Activated gamma-delta T cell (primary cell): ENCODE measurements around the gene TMEM201.

Experiments
- DNase-seq: peaks from one replicate; lab custom pipeline; 2025; lab: John Stamatoyannopoulos, UW

The TMEM201 gene

DNA sequence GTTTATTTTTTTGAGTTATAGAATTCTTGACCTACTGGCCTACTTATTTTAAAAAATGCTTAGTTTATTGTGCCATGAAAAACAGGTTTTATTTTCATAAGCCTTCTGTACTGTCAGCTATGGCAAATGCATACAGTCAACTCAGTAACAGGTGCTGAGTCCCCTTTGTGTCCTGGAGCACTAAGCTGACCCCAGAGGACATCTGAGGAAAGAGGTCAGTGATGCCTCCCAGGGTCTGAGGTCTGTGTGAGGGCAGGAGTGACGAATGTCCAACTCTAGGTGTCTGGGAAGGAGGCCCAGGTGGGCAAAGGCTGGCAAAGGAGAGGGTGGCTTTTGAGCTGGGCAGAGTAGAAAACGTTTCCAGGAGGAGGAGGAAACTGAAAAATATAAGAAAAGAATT, 7.8 kb upstream of the TMEM201 start:
- DNase-seq: no peak

DNA sequence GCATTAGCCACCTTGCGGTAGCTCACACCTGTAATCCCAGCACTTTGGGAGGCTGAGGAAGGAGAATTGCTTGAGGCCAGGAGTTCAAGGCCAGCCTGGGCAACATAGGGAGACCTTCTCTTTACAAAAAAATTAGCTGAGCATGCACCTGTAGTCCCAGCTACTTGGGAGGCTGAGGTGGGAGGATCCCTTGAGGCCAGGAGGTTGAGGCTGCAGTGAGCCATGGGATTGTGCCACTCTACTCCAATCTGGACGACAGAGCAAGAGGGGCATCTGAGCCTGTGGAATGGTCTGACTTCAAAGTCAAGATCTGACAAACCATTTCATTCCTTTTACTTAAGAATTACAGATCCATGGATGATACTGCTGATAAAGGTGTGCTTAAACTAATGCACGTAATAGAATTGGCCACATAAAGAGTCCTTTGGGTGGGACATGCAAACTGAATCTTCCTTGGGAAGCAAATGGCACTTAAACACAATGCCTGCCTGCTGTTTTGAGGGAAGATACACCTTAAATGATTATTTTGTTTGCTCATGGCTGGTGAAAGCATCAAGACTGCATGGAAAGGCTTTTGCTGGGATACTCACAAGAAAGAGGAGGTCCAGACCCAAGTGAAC, 2.5 kb upstream of the TMEM201 start:
- no peak for DNase-seq

DNA sequence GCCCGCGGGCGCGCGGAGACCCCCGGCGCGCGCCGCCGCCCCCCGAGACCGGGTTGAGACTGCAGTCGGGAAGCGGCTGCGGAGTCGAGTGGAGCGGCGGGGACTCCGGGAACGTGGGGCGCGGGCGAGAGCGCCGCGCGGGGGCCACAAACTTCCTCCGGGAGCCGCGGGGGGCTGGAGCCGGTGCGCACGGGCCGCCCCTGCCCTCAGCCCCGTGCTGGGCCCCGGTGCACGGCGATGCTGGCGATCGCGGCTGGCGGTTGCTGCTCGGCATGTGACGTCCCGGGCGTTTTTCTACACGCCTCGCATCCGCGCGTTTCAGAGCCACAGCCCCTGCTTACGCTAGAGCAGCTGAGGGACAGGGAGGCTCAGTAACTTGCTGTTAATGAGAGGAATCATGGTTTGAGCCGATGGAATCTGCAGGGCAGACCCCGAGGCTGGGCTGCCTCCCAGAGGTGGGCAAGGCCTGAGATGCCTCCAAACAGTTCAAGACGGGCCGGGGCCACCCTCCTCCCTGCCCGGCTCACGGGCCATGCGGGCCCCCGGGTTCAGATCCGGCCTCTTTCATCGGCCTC, 520 bp downstream of the TMEM201 start:
- no peak for DNase-seq

DNA sequence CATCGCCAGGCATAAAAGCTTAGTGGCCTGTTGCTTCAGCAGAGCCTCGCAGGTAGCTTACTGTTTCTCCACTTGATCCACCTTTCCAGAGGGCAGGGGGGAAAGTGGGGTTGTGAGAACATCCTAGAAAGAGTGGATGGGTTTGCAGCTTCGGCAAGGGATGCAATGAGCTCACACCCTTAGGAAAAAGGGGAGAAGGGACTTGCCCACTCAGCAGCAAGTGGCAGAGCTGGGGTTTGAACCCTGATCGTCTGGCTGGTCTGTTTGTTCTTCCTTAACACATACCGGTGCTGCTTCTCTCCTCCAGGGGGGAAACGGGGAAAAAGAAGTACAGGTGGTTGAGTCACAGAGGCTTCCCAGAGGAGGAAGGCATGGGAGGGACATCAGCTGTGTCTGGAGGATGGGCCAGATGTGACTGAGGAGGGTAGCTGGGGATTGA, 1.0 kb downstream of the TMEM201 start:
- DNase-seq: no peak

DNA sequence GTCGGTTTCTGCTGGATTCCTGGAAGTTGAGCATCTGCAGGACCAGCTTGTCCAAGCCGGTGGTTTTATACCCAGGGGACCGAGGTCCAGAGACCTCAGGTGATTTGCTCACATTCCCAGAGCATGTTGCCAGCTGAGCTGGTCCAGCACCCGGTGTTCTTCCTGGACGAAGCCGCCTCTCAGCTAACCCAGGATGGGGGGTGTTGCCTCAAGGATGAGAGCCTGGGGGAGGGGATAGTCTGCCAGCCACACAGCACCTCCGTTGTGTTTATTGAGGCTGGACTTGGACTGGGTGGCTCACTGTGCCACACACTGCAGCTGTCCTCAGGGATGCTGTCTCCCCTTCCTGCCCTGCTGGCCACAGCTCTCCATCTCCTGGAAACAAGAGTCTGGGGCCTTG, 1.5 kb downstream of the TMEM201 start:
- DNase-seq: no peak

DNA sequence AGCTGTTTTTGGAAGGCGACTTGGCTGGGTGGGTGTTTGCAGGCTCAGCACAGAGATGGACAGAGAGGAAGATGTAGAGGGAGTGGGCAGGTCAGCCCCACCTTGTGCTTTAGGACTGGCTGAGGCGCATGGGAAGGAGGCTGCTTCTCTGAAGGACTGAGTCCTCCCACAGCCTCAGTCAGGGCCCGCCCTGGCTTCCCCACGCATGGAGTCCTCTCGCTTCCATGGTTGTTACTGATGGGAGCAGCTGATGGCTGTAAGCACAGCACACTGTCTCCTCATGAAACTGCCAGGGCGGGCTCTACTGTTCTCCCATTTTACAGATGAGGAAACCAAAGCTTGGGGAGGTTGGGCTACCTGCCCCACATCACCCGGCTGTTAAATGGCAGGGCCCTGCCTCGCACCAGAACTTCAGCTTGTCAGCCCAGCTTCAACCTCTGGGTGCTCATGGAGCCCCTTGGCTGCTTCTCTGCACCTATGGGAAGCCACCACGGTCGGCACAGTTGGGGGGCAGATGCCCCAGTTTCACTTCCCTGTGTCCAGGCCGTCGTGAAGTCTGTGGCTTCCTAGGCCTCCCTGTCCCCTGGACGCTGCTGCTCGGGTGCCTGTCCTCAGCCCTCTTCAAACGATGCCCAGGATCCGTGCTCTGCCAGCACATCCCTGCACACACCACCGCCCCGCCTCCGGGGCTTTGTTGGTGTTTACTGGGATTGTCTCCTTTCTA, 2.4 kb downstream of the TMEM201 start:
- DNase-seq: no peak

DNA sequence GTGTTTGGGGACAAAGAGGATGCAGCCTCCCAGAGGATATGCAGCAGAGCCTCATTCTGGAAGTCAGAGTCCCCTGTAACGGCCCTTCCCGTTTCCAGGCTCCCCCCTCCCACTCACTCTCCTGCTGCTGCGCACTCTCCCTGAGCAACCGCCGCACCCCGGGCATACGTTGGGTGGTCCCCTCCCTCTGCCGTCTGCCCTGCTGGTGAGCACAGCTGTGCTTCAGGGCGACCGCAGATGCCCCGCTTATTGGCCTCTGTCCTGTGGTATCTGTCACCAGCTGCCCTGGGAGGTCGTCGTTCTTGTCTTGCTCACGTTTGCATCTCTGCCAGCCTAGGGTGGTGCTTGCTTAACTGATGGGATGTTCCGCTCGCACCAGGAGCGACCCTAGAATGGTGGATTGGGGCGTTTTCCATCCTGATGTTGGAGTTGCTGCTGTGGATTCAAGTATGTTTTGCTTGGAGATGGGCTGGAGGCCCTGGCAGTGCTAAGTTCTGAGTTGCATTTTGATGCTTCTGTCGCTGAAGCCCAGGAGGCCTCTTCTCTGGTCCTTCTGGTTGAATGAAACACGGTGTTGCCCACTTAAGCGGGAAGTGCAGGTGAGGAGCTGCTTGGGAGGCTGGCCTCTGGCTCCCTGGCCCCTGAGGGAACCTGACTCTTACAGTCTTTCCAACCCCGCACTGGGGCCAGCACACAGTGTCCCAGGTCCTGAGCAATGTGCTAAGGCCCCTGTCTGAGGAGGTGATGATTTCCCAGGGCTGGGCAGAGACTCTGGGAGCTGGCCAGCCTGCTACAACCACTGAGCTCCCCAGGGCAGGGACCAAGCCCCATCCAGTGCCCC, 3.2 kb downstream of the TMEM201 start:
- DNase-seq: no peak

DNA sequence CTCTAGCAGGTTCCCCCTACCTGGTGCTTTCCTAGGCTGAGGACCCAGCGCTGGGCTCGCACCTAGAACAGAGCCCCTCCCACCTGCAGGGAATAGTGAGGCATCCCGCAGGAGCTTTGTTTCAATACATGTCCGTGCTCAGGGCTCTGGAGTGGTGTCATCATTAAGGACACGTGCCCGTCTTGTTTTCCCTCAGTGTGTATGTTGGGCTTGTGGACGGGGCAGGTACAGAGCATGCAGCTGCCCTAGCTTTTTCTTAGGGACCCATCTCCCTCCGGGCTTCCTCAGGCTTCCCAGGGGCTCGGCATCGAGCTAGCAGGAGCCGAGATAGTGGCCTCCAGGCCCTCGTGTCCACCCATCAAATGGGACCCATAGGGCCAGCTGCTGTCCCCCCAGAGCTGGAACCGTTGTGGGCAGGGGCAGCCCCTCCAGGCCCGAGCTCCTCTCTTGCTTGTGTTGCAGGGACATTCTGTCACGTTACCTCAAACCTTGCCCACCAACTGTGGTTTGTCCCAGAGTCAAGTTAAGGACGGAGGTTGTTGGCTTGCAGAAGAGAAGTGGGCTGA, 3.9 kb downstream of the TMEM201 start:
- no peak for DNase-seq

DNA sequence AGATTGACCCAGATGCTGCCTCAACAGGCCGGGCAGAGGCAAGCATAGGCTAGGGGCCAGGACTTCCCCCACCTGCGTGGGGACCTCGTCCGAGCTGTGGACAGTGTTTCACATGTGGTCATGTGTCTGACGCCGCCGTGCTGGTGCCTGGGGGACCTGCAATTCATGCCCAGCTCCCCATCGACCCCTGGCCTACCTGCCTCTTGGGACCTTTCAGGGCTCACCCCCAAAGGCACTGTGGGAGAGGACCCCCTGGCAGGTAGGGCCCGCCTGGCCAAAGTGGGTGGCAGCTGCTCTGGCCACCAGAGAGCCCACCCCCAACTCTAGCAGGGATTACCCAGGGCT, 4.4 kb downstream of the TMEM201 start:
- DNase-seq: no peak

DNA sequence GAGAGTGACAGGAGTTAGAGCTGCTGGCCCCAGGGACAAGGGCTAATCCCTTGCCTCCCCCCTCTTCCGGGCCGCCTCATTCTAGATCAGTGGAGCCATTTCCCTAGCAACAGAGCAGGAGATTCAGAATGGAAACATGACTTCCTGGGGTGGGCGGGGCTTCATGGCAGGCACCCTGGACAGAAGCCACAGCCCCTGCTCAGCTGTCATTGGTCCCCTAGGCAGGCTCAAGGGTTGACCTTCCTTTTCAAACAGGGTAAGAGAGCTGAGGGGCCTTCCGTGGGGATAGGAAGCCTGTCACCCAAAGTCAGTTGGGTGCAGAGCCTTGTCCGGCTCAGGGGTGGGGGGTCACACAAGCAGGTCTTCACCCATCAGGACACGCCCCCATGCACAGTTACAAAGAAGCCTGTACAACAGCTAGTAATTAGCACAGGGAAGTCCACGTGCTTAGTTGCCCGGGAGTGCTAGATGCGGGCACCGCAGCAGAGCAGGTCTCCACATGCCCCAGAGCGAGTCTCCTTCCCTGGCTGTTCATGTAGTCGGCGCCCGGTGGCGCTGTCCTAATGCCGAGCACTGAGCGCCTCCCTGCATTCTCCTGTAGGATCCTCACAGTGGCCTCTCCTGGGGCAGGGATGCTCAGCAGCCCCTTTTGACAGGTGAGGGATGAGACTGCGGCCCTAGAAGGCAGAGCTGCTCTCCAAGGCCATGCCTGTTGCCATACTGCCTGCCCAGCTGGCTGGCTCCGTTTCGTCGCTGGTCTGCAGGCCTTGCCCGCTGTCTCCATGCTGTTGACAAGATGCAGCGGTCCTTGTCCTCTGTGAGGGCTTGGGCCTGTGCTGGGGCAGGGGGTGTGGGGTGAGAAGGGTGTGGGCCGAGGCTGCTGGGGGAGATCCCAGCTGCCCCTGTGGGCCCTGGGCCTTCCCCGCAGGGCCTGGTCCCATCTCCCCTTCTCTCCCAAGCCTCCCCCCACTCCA, 5.1 kb downstream of the TMEM201 start:
- no peak for DNase-seq

DNA sequence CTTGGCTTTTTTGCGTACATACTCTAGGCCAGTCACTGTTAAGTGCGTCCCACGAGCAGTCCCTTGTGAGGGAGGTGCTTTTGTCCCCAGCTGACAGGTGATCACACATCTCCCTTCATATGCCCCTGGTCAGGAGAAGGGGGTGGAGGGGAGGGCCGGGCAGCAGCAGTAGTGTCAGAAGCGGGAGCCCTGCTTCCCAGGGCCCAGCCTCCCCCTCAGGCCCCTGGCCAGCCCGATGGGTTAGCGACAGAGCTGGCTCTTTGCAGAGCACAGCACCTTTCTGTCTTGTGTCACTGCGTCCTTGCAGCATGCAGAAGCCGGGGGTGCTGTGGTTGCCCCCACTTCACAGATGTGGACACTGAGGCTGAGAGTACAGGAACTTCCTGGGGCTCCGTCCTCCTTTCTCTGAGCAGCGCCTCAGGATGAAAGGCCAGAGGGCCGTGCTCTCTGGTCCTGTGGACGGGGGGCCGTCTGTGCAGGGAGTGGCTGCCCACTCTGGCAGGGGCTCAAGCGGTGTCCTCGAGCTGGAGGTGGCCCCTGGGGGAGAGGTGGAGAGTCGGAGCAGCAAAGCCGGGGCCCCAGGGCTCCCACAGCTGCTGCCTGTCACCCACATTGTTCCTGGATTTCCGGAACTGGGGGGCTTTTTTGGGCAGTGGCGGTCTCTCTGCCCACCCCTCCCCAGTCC, 5.9 kb downstream of the TMEM201 start:
- no peak for DNase-seq

DNA sequence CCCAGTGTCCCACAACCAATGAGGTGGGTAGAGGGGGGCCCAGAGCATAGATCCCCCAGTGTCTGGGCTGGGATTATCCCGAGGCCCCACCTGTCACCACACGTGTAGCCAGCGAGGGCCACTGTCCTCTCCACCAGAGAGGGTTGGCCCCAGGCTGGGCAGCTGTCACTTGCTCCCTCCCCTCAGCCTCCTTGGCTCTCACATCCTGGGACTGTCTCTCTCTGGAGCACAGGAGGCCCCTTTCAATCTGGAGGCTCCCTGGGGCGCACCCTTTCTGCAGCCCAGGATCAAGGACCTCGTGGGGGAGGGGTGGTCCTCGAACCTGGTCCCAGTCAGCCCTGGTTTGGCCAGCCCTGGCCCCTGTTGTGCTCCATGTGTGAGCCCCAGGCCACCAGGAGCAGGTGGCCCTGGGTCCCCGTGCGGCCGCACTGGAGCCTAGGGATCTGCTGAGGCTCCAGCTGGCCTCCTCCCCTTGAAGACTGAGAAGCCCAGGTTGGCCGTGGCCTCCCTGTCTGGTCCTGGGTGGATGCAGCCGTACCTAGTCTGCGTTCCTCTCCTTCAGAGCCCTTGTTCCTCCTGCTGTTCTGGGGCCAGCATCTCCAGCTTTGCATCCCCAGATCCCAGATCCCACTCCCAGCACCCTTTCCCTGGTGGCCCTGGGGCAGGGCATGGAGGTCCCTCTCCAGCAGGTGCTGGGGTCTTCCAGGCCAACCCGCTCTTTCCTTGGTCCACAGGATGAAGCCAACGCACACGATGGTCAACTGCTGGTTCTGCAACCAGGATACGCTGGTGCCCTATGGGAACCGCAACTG, 6.7 kb downstream of the TMEM201 start:
- no peak for DNase-seq

DNA sequence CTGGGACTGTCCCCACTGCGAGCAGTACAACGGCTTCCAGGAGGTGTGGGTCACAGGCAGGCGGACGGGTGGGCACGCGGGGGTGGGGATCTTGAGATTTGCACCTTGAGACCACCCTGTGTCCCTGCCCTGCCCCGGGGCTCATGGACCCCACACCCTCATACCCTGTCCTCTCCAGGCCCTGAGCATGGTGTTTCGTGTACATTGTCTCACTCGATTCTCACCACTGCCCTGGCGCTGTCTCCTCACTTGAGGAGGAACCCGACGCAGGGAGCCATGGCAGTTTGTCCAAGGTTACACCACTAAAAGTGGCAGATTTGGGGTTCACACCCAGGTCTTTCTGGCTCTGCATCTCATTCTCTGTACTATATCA, 7.2 kb downstream of the TMEM201 start:
- no peak for DNase-seq

DNA sequence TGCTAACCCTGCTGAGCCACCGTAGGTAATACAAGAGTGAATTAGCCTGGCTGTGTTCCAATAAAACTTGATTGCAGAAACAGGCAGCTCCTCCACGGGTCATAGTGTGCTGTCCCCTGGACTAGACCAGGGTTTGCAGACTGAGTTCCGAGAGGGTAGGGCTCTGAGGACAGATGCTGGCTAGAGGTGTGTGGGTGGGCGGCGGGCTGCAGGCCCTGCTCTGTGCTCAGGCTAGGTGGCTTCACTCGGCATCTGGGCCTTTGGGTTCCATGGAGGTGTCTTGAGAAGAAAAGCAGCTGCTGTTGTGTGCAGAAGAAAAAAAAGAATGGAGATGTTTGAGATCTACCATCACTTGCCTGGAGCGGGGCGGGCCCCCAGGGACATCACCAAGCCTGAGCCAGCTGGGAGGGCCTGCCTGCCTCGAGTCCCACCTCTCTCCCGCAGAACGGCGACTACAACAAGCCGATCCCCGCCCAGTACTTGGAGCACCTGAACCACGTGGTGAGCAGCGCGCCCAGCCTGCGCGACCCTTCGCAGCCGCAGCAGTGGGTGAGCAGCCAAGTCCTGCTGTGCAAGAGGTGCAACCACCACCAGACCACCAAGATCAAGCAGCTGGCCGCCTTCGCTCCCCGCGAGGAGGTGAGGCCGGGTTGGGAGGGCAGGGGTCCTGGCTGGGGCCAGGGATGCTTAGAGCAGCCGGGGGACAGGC, 7.9 kb downstream of the TMEM201 start:
- DNase-seq: no peak

DNA sequence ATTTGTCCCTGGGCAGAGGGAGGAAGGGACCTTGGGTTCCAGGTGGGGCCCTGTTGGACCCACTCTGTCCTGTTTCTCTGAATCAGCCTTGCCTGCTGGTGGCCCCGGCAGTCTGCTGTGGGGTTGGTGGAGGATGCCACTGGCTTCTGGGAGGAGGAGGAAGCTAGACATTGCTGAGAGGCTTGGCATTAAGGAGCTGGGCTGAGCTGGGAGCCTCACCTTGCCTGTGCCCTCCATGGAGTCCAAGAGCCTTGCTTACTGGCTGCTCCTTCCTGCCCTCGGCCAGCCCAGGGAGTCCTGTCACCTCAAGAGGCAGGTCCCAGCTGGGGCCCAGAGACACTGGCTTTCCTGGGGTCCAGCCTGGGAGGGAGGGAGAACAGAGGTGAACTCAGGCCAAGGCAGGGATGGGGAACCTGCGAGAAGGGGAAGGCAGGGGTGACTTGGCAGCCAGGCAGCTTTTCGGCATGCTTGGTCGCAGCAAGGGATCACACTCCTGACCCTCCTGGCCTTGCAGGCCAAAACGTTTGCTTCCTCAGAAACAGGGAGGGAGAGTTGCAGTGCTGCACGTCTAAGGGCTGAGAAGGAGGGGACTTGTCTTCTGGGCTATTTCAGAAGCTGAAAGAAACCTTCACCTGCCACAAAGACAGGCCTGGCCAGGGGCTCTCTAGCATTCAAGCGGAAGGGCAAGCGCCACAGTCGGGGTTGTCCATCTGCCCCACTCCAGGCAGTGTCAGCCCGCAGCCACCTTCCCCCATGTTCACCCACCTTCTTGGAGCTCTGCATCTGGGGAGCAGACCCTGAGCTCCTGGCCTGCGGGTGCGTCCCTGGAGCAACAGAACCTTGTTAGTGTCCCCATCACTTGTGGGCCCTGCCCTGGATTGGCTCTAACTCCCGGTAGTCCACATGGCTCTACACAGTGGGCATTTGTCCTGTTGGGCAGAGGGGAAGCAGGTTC, 8.9 kb downstream of the TMEM201 start:
- DNase-seq: no peak

DNA sequence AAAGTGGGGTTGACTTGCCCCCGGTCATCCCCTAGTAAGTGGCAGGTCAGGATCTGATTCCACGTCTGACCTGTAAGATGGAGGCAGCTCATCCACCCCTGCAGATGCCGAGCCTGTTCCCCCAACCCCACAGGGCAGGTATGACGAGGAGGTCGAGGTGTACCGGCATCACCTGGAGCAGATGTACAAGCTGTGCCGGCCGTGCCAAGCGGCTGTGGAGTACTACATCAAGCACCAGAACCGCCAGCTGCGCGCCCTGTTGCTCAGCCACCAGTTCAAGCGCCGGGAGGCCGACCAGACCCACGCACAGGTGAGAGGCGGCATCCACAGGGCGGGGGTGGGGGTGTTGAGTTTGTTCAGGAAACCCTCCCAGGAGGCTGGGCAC, 9.6 kb downstream of the TMEM201 start:
- DNase-seq: no peak

DNA sequence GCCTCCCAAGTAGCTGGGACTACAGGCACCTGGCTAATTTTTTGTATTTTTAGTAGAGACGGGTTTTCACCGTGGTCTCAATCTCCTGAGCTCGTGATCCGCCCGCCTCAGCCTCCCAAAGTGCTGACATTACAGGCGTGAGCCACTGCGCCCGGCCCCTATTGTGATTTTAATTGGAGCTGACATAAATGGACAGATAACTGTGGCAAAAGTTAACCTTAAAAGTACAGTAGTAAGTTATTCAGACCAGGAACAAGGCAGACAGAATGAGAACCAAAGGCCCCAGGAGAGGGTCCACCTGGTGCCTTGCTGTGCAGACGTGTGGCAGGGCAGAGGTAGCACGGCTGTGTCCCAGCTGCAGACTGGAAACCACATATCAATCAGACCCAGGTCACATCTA, 11.0 kb downstream of the TMEM201 start:
- no peak for DNase-seq
